SKM-1 (cell line): ENCODE data around the gene EXO5.
"Not testable (repeated sequence)": the region's sequence is repeated elsewhere in the genome, so short reads cannot be mapped to it uniquely, and the experiment has no call there.

ENCODE experiments used
- DNase-seq: peaks from one replicate; lab custom pipeline; 2025; ENCODE audit not compliant: unreplicated experiment; lab: John Stamatoyannopoulos, UW

Gene EXO5

DNA sequence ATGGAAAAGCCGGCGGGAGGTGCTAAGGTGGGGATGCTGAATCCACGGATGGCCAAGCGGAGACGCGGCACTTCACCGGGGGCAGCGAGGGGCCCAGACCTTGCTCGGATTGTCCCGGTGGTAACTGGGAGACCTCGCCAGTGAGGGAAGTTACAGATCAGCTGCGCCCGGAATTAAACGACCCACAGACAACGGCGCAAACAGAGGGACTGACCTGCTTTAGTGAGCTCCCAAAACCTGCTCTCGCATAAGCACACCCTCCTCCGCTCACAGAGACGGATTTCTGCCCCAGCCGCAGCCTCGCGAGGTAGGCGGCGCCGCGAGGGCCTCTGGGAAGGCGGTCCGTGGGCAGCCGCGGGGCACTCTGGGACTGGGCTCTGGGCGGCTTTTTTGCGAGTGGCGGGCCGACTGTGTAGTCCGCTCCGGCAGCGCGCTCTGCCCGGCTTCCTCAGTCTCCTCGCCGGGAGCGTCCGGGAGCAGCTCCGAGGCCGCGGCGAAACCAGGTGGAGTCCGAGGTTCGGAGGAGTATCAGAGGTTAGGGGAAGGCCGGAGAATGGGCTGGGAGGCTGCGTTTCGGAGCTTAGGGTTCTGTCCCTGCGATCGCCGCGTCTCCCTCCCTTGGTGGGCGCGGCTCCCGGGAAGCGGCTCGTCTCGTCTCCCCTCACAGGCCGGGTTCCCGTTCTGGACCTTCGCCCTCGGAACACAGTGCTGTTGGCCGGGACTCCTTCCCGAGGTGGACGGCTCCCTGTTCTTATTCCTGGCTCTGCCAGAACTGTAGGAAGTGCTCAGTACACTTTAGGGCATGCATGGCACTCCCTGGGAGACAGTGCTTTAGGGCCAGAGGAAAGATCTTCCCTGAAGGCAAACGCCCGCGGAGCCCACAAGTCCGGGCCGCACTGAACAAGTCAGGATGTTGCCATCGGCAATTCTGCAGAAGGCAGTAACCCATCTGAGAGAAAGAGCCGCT lies at the start of gene EXO5:
TSS of gene EXO5 (plus strand) at position 393 of the 967 bp plus-strand sequence. CDS start 5,778 bp downstream, outside the sequence.
- peak; percentile 57 for DNase-seq

- DNase-seq, result no peak
Observed at GRCh38 chr1:40462956-40463590, 45.5 kb upstream of the EXO5 start.

DNA sequence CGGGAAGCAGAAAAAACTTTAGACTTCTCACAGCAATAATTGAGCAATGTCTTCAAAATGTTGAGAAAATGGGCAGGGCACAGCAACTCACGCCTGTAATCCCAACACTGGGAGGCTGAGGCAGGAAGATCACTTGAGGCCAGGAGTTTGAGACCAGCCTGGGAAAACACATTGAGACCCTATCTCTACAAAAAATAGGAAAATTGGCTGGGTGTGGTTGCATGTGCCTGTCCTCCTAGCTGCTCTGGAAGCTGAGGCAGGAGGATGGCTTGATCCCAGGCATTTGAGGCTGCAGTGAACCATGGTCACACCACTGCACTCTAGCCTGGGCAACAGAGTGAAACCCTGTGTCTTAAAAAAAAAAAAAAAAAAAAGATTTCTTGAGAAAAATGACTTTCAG lies 39.2 kb upstream of the EXO5 start:
- DNase-seq, result no peak

DNA sequence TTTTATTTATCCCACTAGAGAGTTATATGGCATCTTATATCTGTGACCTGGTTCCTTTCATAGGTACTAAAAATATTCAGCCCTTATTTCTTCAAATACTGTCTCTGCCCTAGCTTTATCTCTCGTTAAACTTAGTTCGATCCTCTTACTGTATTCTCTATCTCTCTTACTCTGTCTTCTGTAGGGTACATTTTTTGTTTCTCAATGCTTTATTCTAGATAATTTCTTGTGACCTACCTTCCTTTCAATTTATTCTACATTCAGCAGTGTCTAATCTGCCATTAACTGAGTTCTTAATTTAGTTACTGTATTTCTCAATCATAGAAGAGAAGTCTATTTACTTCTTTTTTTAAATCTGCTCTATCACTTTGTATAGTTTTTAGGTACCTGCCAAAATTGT lies 33.3 kb upstream of the EXO5 start:
- DNase-seq, result no peak

DNA sequence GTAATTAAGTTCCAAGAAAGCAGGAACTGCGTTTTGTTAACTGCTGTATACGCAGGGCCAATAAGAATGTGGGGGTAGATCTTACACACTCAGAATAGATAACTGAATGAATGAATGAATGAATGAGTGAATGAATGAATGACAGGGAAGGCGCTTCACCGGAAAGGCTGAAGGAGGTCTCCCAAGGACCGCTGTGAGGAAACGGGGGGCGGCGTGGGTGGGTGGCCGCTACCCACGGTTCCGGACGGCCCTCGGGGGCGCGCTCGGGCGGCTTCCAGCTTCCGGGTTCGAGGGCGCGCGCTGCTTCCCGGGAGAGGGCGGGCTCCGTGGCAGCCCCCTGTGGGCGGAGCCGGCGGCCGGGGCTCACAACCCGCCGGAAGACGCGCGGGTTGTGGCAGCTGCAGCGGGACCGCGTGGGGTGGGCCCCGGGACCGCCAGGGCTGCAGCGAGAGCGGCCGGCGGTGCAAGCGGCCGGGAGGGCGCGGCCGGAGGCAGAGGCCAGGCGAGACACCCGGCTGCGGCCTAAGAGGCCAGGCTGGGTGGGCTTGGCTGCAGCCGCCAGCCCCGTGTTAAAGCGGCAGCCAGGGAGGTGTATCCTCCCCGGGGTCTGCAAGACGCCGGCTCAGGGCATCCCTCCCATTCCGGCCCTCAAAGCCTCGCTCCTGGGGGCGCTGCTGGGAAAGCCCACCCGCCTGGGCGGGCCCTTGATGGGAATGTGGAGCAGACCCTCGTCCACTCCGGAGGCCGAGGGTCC lies 31.5 kb upstream of the EXO5 start, which contains the start of gene ZFP69:
TSS of gene ZFP69 (plus strand) at position 367 of the 754 bp plus-strand sequence. CDS start 2,072 bp downstream, outside the sequence.
- DNase-seq, result peak; percentile 50

DNA sequence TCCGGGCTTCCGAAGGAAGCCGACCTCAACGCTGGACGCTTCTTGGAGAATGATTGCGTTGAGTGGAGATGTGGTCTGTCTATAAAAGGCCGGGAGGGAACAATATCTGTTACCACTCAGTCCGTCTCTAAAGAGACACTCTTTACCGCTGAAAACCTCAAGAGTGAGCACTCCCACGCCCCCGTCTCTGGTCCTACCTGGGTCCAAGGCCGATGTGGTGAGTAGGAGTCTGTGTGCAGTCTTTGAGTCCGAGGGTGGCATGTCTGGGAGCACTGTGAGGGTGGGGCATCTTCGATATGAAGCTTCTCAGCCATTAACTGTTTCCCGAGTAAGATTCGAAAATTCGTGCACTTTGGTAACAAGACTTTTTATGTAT lies 30.9 kb upstream of the EXO5 start:
- no peak for DNase-seq

- DNase-seq, result no peak
Observed at GRCh38 chr1:40478276-40478675, 30.3 kb upstream of the EXO5 start.

DNA sequence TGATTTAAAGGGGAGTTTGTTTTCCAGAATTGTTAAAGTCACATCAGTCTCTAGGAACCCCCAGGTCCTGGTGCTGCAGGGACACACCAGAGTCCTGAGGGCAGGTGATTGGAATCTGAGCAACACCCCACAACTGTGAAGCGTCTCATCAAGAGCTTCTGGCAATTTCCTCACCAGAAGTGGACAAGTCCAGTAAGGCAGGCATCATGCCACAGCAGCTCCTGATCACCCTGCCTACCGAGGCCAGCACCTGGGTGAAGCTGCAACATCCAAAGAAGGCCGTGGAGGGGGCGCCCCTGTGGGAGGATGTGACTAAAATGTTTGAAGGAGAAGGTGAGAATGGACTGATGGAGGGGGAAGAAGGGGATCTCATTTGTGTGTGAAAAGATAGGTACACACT lies 29.4 kb upstream of the EXO5 start:
- no peak for DNase-seq

DNA sequence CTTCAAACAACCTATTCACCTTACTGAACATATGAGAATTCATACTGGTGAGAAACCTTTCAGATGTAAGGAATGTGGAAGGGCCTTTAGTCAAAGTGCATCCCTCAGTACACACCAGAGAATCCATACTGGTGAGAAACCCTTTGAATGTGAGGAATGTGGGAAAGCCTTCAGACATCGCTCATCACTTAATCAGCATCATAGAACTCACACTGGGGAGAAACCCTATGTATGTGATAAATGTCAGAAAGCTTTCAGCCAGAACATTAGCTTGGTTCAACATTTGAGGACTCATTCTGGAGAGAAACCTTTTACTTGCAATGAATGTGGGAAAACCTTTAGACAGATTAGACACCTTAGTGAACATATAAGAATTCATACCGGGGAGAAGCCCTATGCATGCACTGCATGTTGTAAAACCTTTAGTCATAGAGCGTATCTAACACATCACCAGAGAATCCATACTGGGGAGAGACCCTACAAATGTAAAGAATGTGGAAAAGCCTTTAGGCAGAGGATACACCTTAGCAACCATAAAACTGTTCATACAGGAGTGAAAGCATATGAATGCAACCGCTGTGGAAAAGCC lies 13.2 kb upstream of the EXO5 start:
- DNase-seq, result no peak

- not testable (repeated sequence) for DNase-seq
Observed at GRCh38 chr1:40502651-40503050, 5.9 kb upstream of the EXO5 start.

- DNase-seq, result no peak
Observed at GRCh38 chr1:40507973-40508372, 594 bp upstream of the EXO5 start.

- DNase-seq, result no peak
Observed at GRCh38 chr1:40519517-40519916, 10.9 kb downstream of the EXO5 start.

GRCh38 chr1:40530735-40531380 lies 22.3 kb downstream of the EXO5 start:
- no peak for DNase-seq

GRCh38 chr1:40531381-40532061 lies 23.0 kb downstream of the EXO5 start, which contains the start of gene ZNF684:
Gene ZNF684 (plus strand): TSS chr1:40531637. CDS start chr1:40533167, 1,530 bp downstream.
- peak; percentile 94 for DNase-seq

GRCh38 chr1:40532062-40532389 lies 23.5 kb downstream of the EXO5 start:
- DNase-seq, result no peak

- peak; percentile 66 for DNase-seq
Observed at GRCh38 chr1:40532844-40533424, 24.4 kb downstream of the EXO5 start.

DNA sequence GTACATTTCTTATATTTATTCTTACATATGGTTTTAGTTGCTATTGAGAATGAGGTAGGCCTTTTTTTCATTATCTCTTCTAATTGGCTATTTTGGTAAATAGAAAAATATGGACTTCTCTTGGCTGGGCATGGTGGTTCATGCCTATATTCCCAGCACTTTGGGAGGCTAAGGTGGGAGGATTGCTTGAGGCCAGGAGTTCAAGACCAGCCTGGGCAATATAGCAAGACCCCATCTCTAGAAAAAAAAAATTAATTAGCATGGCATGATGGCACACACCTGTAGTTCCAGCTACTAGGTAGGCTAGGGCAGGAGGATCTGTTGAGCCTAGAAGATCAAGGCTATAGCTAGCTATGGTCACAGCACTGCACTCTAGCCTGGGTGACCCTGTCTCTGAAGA lies 26.0 kb downstream of the EXO5 start:
- DNase-seq, result no peak

- no peak for DNase-seq
Observed at GRCh38 chr1:40535732-40536131, 27.2 kb downstream of the EXO5 start.

DNA sequence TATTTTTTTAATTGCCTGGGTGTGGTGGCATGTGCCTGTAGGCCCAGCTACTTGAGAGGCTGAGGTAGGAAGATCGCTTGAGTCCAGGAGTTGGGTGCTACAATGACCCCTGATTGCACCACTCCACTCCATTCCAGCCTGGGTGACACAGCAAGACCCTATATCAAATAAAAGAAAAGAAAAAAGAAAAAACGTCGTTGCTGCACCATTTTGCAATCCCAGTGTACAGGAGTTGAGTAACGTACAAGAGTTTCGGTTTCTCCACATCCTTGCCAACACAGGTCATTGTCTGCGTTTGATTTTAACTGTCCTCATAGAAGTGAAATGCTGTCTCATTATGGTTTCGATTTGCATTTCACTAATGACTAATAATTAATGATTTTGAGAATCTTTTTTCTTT lies 30.8 kb downstream of the EXO5 start:
- DNase-seq, result peak; percentile 31

DNA sequence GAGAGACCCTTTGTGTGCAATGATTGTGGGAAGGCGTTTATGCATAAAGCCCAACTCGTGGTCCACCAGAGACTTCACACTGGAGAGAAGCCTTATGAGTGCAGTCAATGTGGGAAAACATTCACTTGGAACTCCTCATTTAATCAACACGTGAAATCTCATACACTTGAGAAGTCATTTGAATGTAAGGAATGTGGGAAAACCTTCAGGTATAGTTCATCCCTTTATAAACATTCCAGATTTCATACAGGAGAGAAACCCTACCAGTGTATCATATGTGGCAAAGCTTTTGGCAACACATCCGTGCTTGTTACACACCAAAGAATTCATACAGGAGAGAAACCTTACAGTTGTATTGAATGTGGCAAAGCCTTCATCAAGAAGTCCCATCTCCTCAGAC lies 38.4 kb downstream of the EXO5 start:
- no peak for DNase-seq
